ENCODE results near the gene LMTK2. TPM values are rescaled to one million over a fixed set of nuclear protein-coding genes. Genes with fewer than 3 reads are reported as not detected.

LMTK2 gene
- total and polyA plus RNA-seq, 5 experiments from 2014 or later, result 1.8 to 27.9 (median 4.9) TPM

DNA sequence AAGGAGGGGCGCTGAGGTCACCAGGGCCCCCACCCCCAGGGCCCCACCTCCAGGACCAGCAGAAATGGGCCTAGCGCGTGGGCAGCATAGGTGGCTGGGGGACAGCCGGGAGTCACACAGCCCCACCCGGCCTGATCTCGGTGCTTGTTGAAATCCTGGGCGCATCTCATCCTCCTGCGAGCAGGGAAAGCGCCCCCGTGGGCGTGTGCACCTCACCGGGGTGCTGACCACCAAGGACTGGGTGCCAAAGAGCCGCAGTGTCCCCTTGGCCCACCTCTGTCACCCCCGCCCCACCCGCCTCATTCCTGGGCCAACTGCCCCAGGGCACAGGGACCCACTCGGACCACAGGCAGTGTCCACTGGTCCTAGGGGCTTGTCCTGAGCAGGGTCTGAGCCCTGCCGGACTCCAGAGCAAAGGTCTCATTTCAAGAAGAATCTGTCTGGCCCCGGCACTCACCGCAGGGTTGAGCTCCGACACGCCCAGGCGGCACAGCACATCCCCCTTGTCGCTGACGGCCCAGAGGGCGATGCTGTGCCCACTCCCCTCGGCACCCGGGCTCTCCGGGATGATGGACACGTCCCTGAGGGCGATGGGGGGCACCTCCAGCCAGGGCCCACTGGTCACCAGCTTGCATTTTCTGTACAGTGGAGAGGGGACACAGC lies 116.0 kb downstream of the LMTK2 start:
- no peaks in the 10 kb centered on the region for H3K9me3 Mint-ChIP-seq
- H3K4me3 Mint-ChIP-seq, result no peak overlapping the region
- H3K36me3 Mint-ChIP-seq, result peaks cover 0 to 60% (median 9%) of the 10 kb centered on the region in 3 donors
- H3K27me3 Mint-ChIP-seq, result no peaks in the 10 kb centered on the region
- ATAC-seq, result no peak
- peak in 1 of 10 donors; percentile 58 for DNase-seq
- H3K27ac Mint-ChIP-seq, result no peak overlapping the region
- POLR2A ChIA-PET, result interaction anchor here (1.4 kb wide), 1 partner anchor 20 kb away, joined by 3 read pairs; no protein-coding TSS in a partner anchor
- H3K4me1 Mint-ChIP-seq, result peaks cover 13 to 23% (median 18%) of the 10 kb centered on the region in 4 donors

DNA sequence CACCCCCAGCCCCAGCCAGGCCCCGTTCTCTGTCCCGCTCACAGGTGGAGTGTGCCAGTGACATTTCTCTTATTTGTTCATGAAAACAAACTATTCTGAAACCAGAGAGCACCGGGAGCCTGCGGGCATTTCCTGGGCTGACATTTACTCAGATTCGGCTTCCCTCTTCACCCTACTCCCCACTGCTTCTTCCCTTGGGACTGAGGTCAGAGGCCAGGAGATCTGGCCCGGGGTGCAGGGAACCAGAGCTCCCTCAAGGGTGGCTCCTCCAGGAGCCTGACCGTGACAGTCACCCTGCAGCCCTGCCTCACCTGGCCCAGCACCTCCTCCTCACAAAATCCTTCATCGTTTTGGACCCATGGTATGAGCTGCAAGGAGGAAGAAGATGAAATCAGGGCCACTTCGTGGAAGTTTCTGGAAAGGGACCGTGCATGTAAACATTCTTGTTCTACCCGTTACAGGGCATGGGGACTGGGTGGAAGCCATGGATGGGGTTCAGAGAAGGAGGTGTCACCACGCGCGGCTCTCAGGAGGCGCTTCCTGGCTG lies 116.8 kb downstream of the LMTK2 start:
- peaks cover 0 to 62% (median 11%) of the 10 kb centered on the region in 3 donors for H3K36me3 Mint-ChIP-seq
- POLR2A ChIA-PET, result interaction anchor here (1.4 kb wide), 1 partner anchor 21 kb away, joined by 3 read pairs; no protein-coding TSS in a partner anchor
- DNase-seq (no peak), ATAC-seq (no peak)
- no peaks in the 10 kb centered on the region for H3K27me3 Mint-ChIP-seq
- peaks cover 8 to 19% (median 12%) of the 10 kb centered on the region in 4 donors for H3K4me1 Mint-ChIP-seq
- H3K9me3 Mint-ChIP-seq, result no peaks in the 10 kb centered on the region
- peak overlapping the region in 4 of 10 donors; percentile 24 to 74 (median 35) for H3K27ac Mint-ChIP-seq
- no peak overlapping the region for H3K4me3 Mint-ChIP-seq

DNA sequence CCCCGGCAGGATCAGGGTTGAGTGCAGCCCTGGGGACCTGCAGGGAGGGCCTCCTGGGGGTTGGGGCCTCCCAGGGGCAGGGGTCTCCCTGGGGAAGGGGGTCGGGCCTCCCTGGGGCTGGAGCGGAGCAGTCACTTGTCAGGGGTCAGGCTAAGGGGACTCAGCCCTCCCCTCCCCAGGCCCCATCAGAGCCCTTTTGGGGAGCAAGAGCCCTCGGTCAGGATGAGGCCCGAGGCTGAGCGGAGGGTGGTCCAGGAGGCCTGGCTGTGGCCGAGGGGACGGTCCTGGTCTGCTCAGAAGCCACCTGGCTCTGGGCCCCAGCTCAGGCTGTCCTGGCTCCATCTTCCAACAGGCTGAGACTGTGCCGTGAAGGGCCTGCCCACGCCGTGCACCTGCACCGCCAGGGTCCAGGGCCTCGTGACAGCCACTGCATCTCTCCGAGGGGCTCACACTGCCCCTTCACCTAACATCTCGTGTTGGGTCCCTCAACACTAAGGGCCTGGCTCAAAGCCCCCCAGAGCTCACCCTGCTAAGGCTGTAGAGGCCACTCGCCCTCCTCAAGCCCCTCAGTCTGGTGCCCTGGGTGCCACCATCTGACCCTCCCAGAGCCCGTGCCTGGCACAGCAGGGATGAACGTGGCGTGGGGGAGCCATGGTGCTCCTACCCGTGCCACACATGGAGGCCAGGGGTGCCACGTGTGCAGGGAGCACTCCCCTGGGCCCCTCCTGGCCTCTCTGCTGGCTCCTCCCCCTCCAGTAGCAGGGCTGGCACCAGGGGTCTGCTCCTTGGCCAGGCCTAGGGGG lies 117.4 kb downstream of the LMTK2 start:
- ATAC-seq, result no peak
- Mint-ChIP-seq H3K36me3 (peaks cover 0 to 58% (median 7%) of the 10 kb centered on the region in 3 donors), H3K27ac (peak overlapping the region in 2 of 10 donors; percentile 37 to 74), H3K4me3 (no peak overlapping the region), H3K9me3 (no peaks in the 10 kb centered on the region), H3K27me3 (no peaks in the 10 kb centered on the region), H3K4me1 (peaks cover 3 to 12% (median 6%) of the 10 kb centered on the region in 4 donors)
- peak in 1 of 10 donors; percentile 54 for DNase-seq
- POLR2A ChIA-PET, result interaction anchor here (1.4 kb wide), 1 partner anchor 21 kb away, joined by 3 read pairs; no protein-coding TSS in a partner anchor

DNA sequence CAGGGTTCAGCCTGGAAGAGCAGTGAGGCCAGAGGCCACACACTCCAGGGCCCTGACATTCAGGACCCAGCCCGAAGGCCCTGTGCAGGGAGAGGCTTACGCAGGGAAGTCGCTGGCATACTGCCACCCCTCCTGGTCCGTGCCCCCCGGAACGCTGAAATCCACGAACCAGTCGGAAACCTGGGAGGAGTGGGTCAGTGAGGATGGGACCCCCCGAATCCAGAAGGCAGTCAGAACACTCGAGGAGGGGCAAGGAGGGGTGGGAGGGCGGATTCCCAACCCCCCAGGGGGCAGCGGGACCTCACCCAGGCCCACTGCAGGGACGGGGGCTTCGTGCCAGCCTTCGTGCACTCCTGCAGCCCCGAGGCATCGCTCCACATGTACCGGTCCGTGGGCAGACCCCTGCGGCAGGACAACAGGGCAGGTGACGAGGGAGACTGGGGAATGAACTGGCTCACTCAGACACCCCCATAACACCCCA lies 118.1 kb downstream of the LMTK2 start:
- no peaks in the 10 kb centered on the region for H3K9me3 Mint-ChIP-seq
- POLR2A ChIA-PET, result no interaction called here
- H3K4me1 Mint-ChIP-seq, result peaks cover 0 to 6% (median under 1%) of the 10 kb centered on the region in 4 donors
- H3K27me3 Mint-ChIP-seq, result no peaks in the 10 kb centered on the region
- DNase-seq (peak in 1 of 10 donors; percentile 44), ATAC-seq (no peak)
- H3K36me3 Mint-ChIP-seq, result peaks cover 0 to 52% (median 4%) of the 10 kb centered on the region in 3 donors
- no peak overlapping the region for H3K4me3 Mint-ChIP-seq
- no peak overlapping the region for H3K27ac Mint-ChIP-seq

DNA sequence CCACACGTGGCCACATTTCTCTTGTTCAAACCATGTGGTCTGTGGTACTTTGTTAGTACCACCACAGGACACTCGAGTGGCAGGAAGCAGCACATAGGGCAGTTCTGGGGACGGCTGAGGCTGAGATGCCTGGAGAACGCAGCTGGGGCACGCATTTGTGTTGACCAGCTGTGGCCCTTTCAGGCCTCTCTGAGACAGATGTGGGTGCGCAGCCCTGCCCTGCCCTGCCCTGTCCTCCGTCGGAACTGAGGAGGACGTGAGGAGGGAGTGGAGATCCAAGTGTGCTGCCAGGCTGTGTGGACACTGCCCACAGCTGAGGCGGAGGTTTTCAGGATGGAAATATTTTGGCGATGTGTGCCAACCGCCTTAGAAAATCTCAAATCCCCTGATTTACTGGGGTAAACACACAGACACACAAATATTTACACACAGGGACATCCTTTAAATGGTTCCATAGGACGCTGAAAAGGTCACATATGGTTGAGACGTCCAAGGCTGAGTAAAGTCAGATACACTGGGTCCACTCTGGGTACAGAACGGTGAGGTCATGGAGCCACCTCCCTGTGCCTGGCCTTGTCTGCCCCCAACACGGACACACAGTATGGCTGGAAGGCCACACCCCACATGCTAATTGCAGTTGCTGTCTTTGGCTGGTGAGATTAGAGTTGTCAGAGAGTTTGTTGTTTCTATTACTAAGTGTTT lies 119.4 kb downstream of the LMTK2 start:
- ATAC-seq, result no peak
- H3K36me3 Mint-ChIP-seq, result peaks cover 0 to 51% (median 4%) of the 10 kb centered on the region in 3 donors
- peaks cover 0 to 7% (median under 1%) of the 10 kb centered on the region in 4 donors for H3K4me1 Mint-ChIP-seq
- no peak overlapping the region for H3K4me3 Mint-ChIP-seq
- DNase-seq, result peak in 1 of 10 donors; percentile 1
- peak overlapping the region in 1 of 10 donors; percentile 25 for H3K27ac Mint-ChIP-seq
- POLR2A ChIA-PET, result interaction anchor here (0.7 kb wide), 1 partner anchor 1240 kb away, joined by 3 read pairs; the partner anchor contains the start of gene ATP5MF
- H3K27me3 Mint-ChIP-seq, result no peaks in the 10 kb centered on the region
- H3K9me3 Mint-ChIP-seq, result no peaks in the 10 kb centered on the region

DNA sequence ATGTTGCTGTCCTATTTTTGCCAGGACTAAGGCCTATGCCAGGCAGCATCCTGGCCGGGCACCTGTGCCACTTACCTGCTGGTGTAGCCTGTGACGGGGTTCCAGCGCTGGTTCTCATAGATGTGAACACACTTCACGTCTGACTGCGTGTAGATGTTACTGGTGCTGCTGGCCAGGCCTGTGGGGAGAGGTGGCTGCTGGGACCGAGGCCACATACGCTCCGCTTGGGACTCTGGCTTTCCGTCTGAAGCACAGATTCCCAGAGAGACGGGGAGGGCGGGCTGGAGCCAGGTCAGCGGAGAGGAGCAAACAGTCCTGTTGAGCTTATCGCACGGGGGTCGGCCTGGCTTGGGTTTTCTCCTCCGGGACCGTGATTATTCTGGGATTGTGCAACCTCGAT lies 121.3 kb downstream of the LMTK2 start:
- no peak for ATAC-seq
- POLR2A ChIA-PET, result interaction anchor here (1.3 to 1.4 kb wide), 2 partner anchors 23 to 25 kb away, joined by 4 to 6 read pairs; no protein-coding TSS in a partner anchor
- no peak for DNase-seq
- Mint-ChIP-seq H3K4me1 (peaks cover 0 to 7% (median under 1%) of the 10 kb centered on the region in 4 donors), H3K4me3 (no peak overlapping the region), H3K9me3 (no peaks in the 10 kb centered on the region), H3K27ac (peak overlapping the region in 1 of 10 donors; percentile 25), H3K27me3 (no peaks in the 10 kb centered on the region), H3K36me3 (peaks cover 0 to 49% (median 4%) of the 10 kb centered on the region in 3 donors)

DNA sequence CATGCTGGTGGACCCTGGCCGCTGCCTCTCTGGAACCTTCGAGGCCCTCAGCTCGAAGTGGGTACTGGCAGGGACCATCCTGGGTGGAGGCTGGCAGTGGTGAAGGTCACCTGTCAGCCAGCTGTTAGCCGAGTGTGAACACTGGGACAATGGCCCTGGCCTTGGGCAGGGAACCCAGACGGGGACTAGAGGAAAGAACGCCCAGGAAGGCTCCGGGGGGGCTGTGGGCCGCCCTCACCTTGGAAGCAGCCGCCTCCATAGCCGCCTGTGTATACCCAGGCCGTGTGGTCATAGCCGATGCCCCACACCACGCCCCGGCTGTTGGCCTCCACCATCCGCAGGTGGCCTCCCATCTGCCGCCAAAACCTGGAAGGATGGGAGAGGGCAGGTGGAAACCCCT lies 122.1 kb downstream of the LMTK2 start:
- no peaks in the 10 kb centered on the region for H3K9me3 Mint-ChIP-seq
- no peak overlapping the region for H3K4me3 Mint-ChIP-seq
- peaks cover 0 to 6% (median under 1%) of the 10 kb centered on the region in 4 donors for H3K4me1 Mint-ChIP-seq
- DNase-seq, result no peak
- peaks cover 0 to 46% (median 6%) of the 10 kb centered on the region in 3 donors for H3K36me3 Mint-ChIP-seq
- H3K27ac Mint-ChIP-seq, result peak overlapping the region in 1 of 10 donors; percentile 69
- no peaks in the 10 kb centered on the region for H3K27me3 Mint-ChIP-seq
- no peak for ATAC-seq
- POLR2A ChIA-PET, result interaction anchor here (1.3 kb wide), 1 partner anchor 22 kb away, joined by 4 read pairs; no protein-coding TSS in a partner anchor

DNA sequence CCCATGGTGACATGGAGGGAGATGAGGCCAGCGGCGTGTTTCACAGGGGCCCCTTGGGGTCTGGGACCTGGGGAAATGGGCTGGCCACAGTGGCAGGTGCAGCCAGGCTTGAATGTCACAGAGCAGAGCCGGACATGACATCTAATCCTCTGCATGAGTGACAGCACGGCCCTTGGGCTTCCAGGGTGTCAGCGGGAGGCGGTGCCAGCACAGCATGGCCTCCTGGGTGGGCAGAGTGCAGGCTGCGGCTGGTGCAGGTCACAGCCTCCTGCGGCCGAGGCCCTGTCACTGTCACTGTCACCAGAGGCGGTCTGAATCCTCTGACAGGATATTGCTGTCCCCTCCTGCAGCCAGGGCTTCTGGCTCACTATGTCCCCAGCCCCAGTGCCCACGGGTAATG lies 122.8 kb downstream of the LMTK2 start:
- H3K9me3 Mint-ChIP-seq, result no peaks in the 10 kb centered on the region
- no peak overlapping the region for H3K27ac Mint-ChIP-seq
- H3K4me3 Mint-ChIP-seq, result no peak overlapping the region
- POLR2A ChIA-PET, result interaction anchor here (0.7 kb wide), 1 partner anchor 11 kb away, joined by 4 read pairs; no protein-coding TSS in a partner anchor
- no peaks in the 10 kb centered on the region for H3K27me3 Mint-ChIP-seq
- ATAC-seq (no peak), DNase-seq (peak in 1 of 10 donors; percentile 34)
- H3K36me3 Mint-ChIP-seq, result peaks cover 0 to 52% (median 7%) of the 10 kb centered on the region in 3 donors
- H3K4me1 Mint-ChIP-seq, result peaks cover 0 to 6% (median under 1%) of the 10 kb centered on the region in 4 donors

DNA sequence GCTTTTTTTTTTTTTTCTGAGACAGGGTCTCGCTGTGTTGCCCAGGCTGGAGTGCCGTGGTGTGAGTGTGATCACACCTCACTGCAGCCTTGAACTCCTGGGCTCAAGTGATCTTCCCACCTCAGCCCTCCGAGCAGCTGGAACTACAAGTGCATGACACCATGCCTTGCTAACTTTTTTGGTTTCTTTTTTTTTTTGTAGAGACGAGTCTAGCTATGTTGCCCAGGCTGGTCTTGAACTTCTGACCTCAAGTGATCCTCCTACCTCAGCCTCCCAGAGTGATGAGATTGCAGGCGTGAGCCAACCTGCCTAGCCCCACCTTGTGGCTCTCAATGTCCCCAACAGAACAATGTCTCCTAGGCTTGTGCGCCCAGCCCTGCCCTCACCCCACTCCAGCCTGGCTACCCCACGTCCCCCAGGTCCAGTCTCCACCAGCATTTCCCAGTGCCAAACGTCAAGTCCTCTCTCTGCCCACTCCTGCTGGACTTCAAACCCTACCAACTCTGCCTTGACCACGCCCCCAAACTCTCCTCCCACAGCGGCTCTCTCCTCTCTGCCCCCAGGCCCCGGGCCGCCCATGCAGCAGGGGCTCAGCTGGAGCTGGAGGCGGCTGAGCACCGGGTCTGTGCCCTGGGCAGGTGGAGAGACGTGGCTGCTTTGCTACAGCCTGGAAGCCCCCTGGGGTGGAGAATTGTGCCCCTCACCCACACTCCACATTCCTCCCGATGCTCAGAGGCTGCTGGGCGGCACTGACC lies 123.5 kb downstream of the LMTK2 start:
- H3K27me3 Mint-ChIP-seq, result no peaks in the 10 kb centered on the region
- no peak for ATAC-seq
- H3K4me3 Mint-ChIP-seq, result no peak overlapping the region
- POLR2A ChIA-PET, result interaction anchor here (0.7 to 1.1 kb wide), 3 partner anchors 11 to 28 kb away, joined by 4 to 5 read pairs (median 4); no protein-coding TSS in a partner anchor
- H3K9me3 Mint-ChIP-seq, result no peaks in the 10 kb centered on the region
- H3K27ac Mint-ChIP-seq, result peak overlapping the region in 4 of 10 donors; percentile 36 to 78 (median 40)
- DNase-seq, result peak in 1 of 10 donors; percentile 54
- H3K36me3 Mint-ChIP-seq, result peaks cover 0 to 59% (median 11%) of the 10 kb centered on the region in 3 donors
- peaks cover 0 to 6% (median under 1%) of the 10 kb centered on the region in 4 donors for H3K4me1 Mint-ChIP-seq

DNA sequence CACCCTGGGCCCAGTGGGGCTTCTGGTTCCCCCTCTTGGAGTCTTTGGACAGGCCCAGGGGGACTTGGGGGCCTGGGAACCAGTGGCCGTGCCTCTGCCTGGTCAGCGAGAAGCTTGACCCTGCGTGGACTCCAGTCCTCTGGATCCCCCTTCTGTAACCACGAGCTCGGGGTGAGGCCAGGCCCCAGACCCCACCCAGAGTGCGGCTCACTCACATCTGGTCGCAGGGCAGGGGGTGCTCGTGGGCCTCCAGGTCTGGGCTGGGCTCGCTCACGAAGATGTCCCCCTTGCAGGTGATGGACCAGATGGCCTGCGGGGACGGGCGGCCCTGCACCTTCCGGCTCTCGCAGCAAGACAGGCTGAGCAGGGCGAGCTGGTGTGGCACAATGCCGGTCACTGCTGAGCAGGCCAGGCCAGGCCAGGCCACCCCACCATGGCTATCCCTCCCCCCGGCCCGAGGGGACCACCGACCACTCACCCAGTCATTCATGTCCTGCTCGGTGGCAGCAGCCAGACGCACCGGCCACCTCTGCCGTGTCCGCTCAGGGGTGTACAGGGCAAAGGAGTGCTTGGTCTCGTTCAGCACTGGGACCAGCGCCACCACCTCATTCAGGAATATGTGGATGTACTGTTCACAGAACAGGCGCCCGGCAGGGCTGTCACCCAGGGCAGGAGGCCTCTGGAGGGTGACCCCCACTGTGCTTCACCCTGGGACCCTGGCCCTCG lies 124.2 kb downstream of the LMTK2 start:
- Mint-ChIP-seq H3K27ac (no peak overlapping the region), H3K27me3 (no peaks in the 10 kb centered on the region), H3K36me3 (peaks cover 0 to 56% (median 9%) of the 10 kb centered on the region in 3 donors), H3K4me3 (no peak overlapping the region), H3K4me1 (peaks cover 0 to 6% (median under 1%) of the 10 kb centered on the region in 4 donors), H3K9me3 (no peaks in the 10 kb centered on the region)
- no peak for DNase-seq
- no peak for ATAC-seq
- POLR2A ChIA-PET, result interaction anchor here (0.9 to 1.1 kb wide), 2 partner anchors 20 to 28 kb away, joined by 4 to 5 read pairs; no protein-coding TSS in a partner anchor
